Neural cell (in vitro differentiated cells): Measurements from ENCODE around the gene ITFG2.

Experiments used
- EP300 ChIP-seq: fragments of 450-650 bp; conservative IDR thresholded peaks from 2 replicates; pipeline ENCODE4 v1.6.1; 2014; ENCODE audit warnings: antibody characterized with exemption, mild to moderate bottlenecking, moderate library complexity; ENCODE audit not compliant: poor library complexity, severe bottlenecking
- RAD21 ChIP-seq: fragments of 450-650 bp; conservative IDR thresholded peaks from 2 replicates; pipeline ENCODE4 v1.6.1; 2014; ENCODE audit warnings: antibody characterized with exemption, mild to moderate bottlenecking, moderate library complexity
- TF ChIP-seq, protein P1 (sequence below): fragments of 450-650 bp; IDR thresholded peaks from 2 replicates; pipeline ENCODE4 v1.5.1; 2014; ENCODE audit warnings: antibody characterized with exemption, mild to moderate bottlenecking, moderate library complexity; ENCODE audit not compliant: poor library complexity, severe bottlenecking

DNA sequence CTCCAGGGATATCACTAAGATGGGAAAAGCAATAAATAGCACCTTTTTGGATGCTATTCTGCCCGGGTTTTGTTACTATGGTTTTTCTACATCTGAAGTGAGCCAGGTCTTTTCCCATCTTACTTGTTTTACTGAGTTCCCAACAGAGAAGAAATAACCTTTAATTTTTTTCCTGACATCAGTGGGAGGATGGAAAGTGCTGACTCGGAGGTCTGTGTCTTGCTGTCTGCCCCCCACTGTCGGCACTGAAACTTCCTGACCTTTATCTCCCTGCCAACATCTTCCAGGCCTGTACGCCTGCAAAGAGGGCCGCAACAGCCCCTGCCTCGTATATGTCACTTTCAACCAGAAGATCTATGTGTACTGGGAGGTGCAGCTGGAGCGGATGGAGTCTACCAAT lies 11.0 kb downstream of the ITFG2 start:
- no peak for TF ChIP-seq EP300
- TF ChIP-seq, protein P1, sequence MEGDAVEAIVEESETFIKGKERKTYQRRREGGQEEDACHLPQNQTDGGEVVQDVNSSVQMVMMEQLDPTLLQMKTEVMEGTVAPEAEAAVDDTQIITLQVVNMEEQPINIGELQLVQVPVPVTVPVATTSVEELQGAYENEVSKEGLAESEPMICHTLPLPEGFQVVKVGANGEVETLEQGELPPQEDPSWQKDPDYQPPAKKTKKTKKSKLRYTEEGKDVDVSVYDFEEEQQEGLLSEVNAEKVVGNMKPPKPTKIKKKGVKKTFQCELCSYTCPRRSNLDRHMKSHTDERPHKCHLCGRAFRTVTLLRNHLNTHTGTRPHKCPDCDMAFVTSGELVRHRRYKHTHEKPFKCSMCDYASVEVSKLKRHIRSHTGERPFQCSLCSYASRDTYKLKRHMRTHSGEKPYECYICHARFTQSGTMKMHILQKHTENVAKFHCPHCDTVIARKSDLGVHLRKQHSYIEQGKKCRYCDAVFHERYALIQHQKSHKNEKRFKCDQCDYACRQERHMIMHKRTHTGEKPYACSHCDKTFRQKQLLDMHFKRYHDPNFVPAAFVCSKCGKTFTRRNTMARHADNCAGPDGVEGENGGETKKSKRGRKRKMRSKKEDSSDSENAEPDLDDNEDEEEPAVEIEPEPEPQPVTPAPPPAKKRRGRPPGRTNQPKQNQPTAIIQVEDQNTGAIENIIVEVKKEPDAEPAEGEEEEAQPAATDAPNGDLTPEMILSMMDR: no peak
- TF ChIP-seq RAD21: no peak
